Tibial artery (tissue), 4 donors: Measurements from ENCODE around the gene RDH12.

ENCODE experiments used
- DNase-seq, 2 donors: peaks; one replicate each; pipeline ENCODE4 v3.0.0-alpha.2; 2019
- H3K27ac ChIP-seq, 2 donors: fragments of 200-600 bp; sonication (generic) in 1 of 2; 1 replicate in 1 of 2; 2 replicates in 1 of 2; pipeline ENCODE4 v1.5.1; 2018 to 2019; ENCODE audit warnings: mild to moderate bottlenecking in 1 of 2
- H3K27me3 ChIP-seq, 2 donors: fragments of 200-600 bp; sonication (generic) in 1 of 2; one replicate each; pipeline versions ENCODE4 v1.5.1 to v1.6.0; 2016 to 2019
- H3K36me3 ChIP-seq, 3 donors: fragments of 200-600 bp; sonication (generic) in 2 of 3; one replicate each; pipeline ENCODE4 v1.5.1; 2016 to 2019; ENCODE audit warnings: mild to moderate bottlenecking in 2 of 3
- H3K4me1 ChIP-seq, 4 donors: fragments of 200-600 bp; sonication (generic) in 2 of 4; 1 replicate in 3 of 4; 2 replicates in 1 of 4; pipeline ENCODE4 v1.5.1; 2016 to 2019
- H3K4me3 ChIP-seq, 2 donors: fragments of 200-600 bp; sonication (generic) in 1 of 2; 1 replicate in 1 of 2; 2 replicates in 1 of 2; pipeline ENCODE4 v1.5.1; 2018 to 2019; ENCODE audit warnings: mild to moderate bottlenecking in 2 of 2
- H3K9me3 ChIP-seq, 3 donors: fragments of 200-600 bp; sonication (generic) in 1 of 3; one replicate each; pipeline ENCODE4 v1.5.1; 2016 to 2019
- intact Hi-C: fragments of 100-400 bp; cut with DNase I; formaldehyde crosslinking; loops from one replicate; pipeline ENCODE4 v1.15.0; 2023; ENCODE audit warnings: low total_unique reads
- TF ChIP-seq, protein P1 (sequence below), 2 experiments: fragments of 200-600 bp in 1 of 2; fragments of 450-650 bp in 1 of 2; IDR thresholded peaks; one replicate each; pipeline ENCODE4 v1.5.1; 2017 to 2019; ENCODE audit warnings: antibody characterized with exemption in 2 of 2, mild to moderate bottlenecking in 1 of 2, moderate library complexity in 1 of 2

The RDH12 gene

DNA sequence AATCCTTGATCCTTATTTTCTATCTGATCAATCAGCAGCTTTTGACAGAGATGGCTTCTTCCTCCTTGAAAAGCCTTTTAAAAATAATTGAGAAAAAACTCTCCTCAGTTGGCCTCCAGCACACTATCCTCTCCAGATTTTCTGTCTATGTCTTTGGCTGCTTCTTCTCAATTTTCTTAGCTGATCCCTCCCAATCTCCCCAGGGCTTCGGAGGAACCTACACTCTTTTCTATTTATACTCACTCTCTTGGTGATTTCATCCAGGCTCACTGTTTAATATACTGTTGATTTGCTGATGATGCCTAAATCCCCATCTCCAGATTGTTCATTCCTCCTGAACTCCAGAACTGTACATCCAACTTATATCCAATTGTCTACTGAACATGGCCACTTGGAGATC lies 54.8 kb downstream of the RDH12 start:
- H3K4me3 ChIP-seq, result no peak overlapping the region
- peaks cover 50 to 79% (median 63%) of the 10 kb centered on the region in 3 donors for H3K36me3 ChIP-seq
- DNase-seq, result no peak
- H3K4me1 ChIP-seq, result no peaks in the 10 kb centered on the region
- no peaks in the 10 kb centered on the region for H3K27me3 ChIP-seq
- H3K9me3 ChIP-seq, result no peaks in the 10 kb centered on the region
- intact Hi-C loops, result no loop called here
- H3K27ac ChIP-seq, result no peak overlapping the region
- TF ChIP-seq, protein P1, sequence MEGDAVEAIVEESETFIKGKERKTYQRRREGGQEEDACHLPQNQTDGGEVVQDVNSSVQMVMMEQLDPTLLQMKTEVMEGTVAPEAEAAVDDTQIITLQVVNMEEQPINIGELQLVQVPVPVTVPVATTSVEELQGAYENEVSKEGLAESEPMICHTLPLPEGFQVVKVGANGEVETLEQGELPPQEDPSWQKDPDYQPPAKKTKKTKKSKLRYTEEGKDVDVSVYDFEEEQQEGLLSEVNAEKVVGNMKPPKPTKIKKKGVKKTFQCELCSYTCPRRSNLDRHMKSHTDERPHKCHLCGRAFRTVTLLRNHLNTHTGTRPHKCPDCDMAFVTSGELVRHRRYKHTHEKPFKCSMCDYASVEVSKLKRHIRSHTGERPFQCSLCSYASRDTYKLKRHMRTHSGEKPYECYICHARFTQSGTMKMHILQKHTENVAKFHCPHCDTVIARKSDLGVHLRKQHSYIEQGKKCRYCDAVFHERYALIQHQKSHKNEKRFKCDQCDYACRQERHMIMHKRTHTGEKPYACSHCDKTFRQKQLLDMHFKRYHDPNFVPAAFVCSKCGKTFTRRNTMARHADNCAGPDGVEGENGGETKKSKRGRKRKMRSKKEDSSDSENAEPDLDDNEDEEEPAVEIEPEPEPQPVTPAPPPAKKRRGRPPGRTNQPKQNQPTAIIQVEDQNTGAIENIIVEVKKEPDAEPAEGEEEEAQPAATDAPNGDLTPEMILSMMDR (IDR thresholded peaks at IDR 0.05), result no peak

DNA sequence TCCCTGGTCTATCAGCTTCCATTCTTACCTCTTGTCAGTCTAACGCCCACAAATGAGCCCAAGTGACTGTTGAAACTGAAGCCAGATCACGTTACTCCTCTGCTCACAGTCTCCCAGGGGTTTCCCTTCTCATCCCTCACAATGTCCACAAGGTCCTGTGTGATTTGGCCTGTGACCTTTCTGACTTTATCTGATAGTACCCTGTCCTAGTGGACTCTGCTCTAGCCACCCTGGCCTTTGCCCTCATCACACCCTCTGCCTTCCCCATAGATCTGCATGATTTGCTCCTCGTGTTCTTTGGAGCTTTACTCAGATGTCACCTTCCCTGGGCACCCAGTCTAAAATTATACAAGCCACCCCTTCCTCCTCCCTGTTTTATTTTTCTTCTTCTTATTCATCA lies 55.5 kb downstream of the RDH12 start:
- H3K36me3 ChIP-seq, result peaks cover 49 to 79% (median 61%) of the 10 kb centered on the region in 3 donors
- TF ChIP-seq, protein P1 (IDR thresholded peaks at IDR 0.05), result no peak
- intact Hi-C loops, result no loop called here

DNA sequence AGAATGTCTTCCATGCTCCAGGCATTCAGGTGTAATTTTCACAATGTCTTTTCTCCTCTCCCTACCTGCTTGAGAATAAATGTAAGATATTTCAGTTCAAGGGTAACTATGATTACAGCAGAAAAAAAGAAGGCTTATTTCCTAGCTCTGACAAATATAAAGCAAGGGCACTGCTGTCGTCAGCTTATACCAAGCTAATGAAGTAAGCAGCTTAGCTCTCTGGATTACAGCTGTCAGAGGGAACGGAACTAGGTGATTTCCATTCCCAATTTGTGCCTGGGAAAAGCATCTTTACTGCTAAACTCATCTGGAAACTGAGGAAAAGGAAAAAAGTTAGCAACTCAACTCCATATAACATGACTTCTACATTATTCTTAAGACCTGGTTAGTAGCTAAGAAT lies 58.2 kb downstream of the RDH12 start:
- Histone ChIP-seq H3K27me3 (no peaks in the 10 kb centered on the region), H3K4me3 (no peak overlapping the region), H3K9me3 (no peaks in the 10 kb centered on the region), H3K36me3 (peaks cover 37 to 79% (median 57%) of the 10 kb centered on the region in 3 donors), H3K27ac (no peak overlapping the region), H3K4me1 (no peaks in the 10 kb centered on the region)
- TF ChIP-seq, protein P1 (IDR thresholded peaks at IDR 0.05), result no peak
- intact Hi-C loops, result no loop called here
- DNase-seq, result no peak

More for the DNA sequence above, 55.5 kb downstream of the RDH12 start:
- H3K27ac ChIP-seq, result no peak overlapping the region
- no peak overlapping the region for H3K4me3 ChIP-seq
- H3K9me3 ChIP-seq, result no peaks in the 10 kb centered on the region
- no peak for DNase-seq
- H3K4me1 ChIP-seq, result no peaks in the 10 kb centered on the region
- no peaks in the 10 kb centered on the region for H3K27me3 ChIP-seq

DNA sequence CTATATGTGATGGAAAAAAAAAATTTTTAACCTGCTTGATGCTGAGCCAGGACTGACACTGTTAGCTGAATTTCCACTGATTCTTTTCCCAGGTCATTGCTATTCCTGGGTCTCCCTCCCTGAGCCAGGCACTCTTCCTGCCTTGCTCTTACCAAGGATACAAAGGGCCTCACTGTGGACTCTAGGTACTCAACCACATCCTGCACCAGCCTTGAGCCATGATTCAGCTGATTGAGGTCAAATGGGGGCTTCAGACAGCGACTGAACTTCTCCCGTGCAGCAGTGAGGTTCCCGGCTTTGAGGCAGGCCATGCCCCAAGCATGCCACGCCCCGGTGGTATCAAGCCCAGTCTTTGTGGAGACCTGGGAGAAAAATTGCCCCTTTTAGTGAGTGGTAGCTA lies 60.4 kb downstream of the RDH12 start:
- H3K4me1 ChIP-seq, result no peaks in the 10 kb centered on the region
- H3K4me3 ChIP-seq, result no peak overlapping the region
- H3K36me3 ChIP-seq, result peaks cover 38 to 84% (median 73%) of the 10 kb centered on the region in 3 donors
- TF ChIP-seq, protein P1 (IDR thresholded peaks at IDR 0.05), result no peak
- no peak for DNase-seq
- H3K27me3 ChIP-seq, result no peaks in the 10 kb centered on the region
- H3K27ac ChIP-seq, result no peak overlapping the region
- intact Hi-C loops, result no loop called here
- no peaks in the 10 kb centered on the region for H3K9me3 ChIP-seq

DNA sequence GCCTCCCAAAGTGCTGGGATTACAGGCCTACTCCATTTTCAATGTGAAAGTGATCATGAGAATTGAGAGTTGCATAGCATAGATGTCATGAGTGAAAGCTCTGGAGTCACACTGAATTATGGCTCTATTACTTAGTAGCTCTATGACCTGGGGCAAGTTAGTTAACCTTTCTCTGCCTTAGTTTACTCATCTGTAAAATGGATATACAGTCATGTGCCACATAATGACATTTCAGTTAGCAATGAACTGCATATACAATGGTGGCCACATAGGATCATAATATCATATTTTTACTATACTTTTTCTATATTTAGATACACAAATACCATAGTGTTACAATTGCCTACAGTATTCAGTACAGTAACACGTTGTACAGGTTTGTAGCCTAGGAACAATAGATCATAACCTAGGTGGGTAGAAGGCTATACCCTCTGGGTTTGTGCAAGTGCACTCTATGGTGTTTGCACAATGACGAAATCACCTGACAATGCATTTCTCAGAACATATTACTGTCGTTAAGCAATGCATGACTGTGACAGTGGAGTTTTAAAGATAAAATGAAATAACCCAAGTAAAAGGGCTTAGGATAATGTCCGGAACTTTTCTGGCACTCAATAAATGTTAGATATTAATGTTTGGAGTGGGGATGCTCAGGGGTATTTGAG lies 61.6 kb downstream of the RDH12 start:
- no peaks in the 10 kb centered on the region for H3K4me1 ChIP-seq
- no peaks in the 10 kb centered on the region for H3K27me3 ChIP-seq
- H3K27ac ChIP-seq, result no peak overlapping the region
- peaks cover 49 to 88% (median 80%) of the 10 kb centered on the region in 3 donors for H3K36me3 ChIP-seq
- intact Hi-C loops, result no loop called here
- H3K4me3 ChIP-seq, result no peak overlapping the region
- DNase-seq, result no peak
- TF ChIP-seq, protein P1 (IDR thresholded peaks at IDR 0.05), result no peak
- H3K9me3 ChIP-seq, result no peaks in the 10 kb centered on the region
